GM12872 (cell line): ENCODE measurements around the gene PRDM16.

Source experiments
- TF ChIP-seq, protein P1 (sequence below): IDR thresholded peaks from 3 replicates; pipeline ENCODE4 v1.5.1; 2011; ENCODE audit warnings: low read depth, mild to moderate bottlenecking, low read length, moderate library complexity; ENCODE audit not compliant: insufficient read depth

PRDM16 gene

GRCh38 chr1:3040004-3040403, 29.0 kb upstream of the PRDM16 start:
- TF ChIP-seq, protein P1, sequence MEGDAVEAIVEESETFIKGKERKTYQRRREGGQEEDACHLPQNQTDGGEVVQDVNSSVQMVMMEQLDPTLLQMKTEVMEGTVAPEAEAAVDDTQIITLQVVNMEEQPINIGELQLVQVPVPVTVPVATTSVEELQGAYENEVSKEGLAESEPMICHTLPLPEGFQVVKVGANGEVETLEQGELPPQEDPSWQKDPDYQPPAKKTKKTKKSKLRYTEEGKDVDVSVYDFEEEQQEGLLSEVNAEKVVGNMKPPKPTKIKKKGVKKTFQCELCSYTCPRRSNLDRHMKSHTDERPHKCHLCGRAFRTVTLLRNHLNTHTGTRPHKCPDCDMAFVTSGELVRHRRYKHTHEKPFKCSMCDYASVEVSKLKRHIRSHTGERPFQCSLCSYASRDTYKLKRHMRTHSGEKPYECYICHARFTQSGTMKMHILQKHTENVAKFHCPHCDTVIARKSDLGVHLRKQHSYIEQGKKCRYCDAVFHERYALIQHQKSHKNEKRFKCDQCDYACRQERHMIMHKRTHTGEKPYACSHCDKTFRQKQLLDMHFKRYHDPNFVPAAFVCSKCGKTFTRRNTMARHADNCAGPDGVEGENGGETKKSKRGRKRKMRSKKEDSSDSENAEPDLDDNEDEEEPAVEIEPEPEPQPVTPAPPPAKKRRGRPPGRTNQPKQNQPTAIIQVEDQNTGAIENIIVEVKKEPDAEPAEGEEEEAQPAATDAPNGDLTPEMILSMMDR, result no peak

- TF ChIP-seq, protein P1, result no peak
Measured at GRCh38 chr1:3042481-3042880, 26.5 kb upstream of the PRDM16 start.

DNA sequence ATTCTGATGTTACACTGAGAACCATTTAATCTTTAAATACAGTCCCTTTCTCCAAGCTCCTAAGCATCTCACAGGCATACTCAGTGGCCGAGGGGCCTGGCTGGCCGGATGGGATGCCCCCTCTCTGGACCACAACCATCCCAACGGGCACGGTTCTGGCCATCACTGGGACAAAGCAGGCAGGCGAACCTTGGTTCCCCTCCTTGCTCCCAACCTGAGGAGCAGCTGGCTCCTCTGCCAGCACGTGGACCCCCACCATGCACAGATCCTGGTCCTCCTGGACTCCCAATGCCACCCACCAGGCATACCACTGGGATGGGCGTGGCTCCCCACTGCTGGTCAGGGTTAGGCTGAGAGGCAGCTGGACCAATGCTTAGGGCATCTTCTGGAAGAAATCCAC, 19.8 kb upstream of the PRDM16 start:
- TF ChIP-seq, protein P1, result no peak

DNA sequence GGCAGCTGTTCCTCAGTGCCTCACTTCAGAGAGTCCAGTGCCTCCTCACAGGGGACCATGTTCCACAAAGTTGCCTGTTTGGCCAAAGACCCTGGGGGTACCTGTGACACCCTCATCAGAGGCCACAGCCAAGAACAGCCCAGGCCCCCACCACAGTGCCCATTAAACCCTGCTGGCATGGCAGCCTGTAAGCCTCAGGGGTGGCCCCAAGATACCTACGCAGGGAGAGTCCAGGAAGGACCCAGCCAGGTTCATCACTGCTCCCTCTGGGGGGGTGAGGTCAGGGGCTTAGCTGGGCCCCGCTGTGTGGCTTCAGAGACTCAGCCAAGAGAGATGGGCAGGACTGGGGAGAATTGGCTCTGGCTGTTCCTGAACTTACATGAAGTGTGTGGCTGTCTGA, 19.1 kb upstream of the PRDM16 start:
- TF ChIP-seq, protein P1, result no peak

DNA sequence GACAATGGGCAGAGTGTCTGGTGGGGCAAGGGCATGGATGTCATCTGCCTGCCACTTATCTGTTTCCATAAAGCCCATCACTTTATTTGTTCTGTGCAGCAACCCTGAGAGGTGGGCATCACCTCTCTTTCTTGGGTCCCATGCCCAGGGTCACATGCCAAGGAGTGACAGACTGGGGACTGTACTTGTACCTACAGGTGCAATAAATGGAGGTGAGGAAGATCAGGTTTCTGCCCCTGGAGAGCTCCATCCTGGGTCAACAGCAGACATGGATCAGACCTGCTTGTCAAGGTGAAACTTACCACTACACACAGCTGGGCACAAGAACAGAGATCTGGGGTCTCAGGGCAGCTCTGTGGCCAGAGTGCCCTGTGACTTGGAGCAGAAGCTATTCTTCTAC, 18.4 kb upstream of the PRDM16 start:
- TF ChIP-seq, protein P1, result no peak

- TF ChIP-seq, protein P1, result no peak
Measured at GRCh38 chr1:3051270-3052268, 17.4 kb upstream of the PRDM16 start.

GRCh38 chr1:3052501-3052900, 16.5 kb upstream of the PRDM16 start:
- TF ChIP-seq, protein P1, result no peak
